ENCODE results near the gene TCF7.

Gene TCF7

GRCh38 chr5:134113902-134114875, at the start of gene TCF7:
TCF7 (plus strand) TSS chr5:134114681; CDS start chr5:134114907, 226 bp downstream.
- no peak for DNase-seq (ENCODE audit: low read depth)

GRCh38 chr5:134069553-134069952, 44.9 kb upstream of the TCF7 start:
- no peak for DNase-seq (ENCODE audit: low read depth)

DNA sequence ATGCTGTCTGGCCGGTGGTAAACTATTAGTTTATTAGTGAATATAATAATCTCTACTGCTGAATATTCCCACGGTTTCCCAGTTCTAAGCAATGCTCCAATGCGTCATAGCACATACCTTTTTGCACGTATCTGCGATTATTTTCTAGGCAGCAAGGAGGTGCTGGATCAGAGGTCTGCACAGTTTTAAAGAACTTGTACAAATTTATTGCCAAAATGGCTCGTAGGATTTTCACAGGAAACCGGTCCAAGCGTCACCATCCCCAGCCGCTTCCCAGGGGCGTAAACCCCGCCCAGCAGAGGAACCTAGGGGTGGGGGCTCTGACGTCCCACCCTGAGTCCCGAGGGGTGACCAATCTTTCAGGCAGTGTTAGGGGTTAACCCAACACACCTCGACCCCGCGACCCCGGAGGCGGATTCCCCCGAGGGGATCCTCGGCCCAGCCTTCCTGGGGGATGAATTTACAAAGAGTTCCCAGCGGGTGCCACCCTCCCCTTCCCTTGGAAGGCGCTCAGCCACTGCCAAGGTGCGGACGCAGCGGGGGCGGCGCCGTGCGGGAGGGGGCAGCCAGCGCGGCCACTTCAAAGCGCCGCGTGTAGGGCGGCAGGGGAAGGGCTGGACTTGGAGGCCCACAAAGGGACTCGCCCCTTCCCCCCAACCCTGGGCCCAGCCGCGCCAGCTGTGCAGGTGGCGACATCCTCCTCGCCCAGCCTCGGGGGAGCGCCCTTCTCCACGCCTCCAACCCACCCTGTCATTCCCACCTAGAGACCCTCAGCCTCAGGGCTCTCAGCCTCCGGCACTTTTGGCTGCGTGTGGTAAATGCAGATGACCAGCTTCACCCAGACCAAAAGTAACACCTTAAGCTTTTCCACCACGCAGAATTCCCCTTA, 43.5 kb upstream of the TCF7 start:
- DNase-seq (ENCODE audit: low read depth), result no peak

DNA sequence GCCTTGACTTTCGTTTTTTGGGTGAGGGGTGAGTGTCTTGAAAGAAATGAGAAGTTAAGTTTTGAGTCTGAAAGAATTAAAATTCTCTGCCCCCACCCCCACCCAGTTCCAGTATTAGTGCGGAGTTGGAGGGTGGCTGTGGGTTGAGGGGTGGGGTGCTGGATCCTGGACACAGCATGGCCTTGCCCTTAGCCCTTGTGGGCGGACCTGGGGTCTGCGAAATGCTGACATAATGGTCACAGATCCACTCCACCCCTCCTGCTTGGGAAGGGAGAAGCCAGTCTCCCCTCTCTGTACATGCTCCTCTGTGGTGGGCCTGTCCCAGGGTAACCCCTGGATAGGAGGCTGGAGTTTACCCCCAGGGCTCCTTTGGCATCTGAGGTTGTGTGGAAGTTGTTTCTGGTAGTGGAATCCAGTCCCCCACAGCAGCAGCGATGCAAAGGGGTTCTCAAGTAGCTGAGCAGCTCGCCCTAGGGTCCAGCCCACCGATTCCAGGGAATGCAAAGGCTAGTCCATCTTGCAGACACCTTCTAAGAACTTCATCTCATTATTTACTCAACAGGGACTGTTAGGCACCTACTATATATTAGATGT, 42.8 kb upstream of the TCF7 start:
- DNase-seq (ENCODE audit: low read depth), result no peak

GRCh38 chr5:134072471-134073210, 41.8 kb upstream of the TCF7 start:
- no peak for DNase-seq (ENCODE audit: low read depth)

DNA sequence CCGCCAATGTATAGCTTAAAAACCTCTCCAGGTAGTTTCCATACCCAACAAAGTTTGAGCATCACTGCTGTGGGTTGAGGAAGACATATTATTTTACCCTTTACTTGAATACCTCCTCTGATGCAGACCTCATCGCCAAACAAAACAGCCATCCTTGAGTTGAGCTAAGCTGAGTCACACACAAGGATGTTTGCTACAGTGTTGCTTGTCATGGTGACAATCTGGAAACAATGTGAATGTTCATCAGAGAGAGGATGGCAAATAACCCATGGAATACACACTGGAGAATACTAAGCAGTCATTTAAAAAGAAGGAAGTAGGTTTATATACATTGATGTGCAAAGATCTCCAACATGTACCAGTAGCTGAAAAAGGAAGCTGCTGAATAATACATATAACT, 41.1 kb upstream of the TCF7 start:
- DNase-seq (ENCODE audit: low read depth), result no peak

- DNase-seq (ENCODE audit: low read depth), result no peak
Measured at GRCh38 chr5:134075102-134075501, 39.4 kb upstream of the TCF7 start.

DNA sequence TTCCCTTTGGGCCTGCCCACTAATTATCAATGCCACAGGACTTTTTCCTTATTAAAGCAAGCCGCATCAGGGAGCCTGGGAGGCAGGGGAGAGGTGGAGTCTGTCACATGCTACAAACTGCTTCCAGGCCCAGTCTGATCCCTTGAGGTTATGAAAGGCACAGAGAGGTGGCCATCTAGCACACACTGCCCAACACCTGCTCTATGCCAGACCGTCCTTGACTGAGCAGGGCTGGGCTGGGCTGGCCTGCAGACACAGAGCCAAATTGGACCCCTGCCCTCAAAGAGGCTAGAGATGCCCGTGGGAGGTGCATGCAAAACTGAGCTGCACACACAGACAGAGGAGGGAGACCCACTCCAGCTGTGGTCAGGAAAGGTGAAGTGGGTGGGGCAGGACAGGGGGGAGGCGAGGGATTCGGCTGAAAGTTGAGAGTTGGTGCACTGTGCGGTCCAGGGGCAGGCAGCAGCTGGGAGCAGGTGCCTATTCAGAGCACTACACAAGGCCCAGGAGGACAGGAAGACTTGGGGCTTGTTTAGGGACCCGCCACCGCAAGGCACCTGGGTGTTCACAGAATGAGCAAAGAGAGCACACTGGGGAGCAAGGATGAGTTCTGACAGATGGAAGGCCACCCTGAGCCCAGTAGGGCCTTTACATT, 36.4 kb upstream of the TCF7 start:
- no peak for DNase-seq (ENCODE audit: low read depth)

- DNase-seq (ENCODE audit: low read depth), result no peak
Measured at GRCh38 chr5:134079748-134080581, 34.5 kb upstream of the TCF7 start.

DNA sequence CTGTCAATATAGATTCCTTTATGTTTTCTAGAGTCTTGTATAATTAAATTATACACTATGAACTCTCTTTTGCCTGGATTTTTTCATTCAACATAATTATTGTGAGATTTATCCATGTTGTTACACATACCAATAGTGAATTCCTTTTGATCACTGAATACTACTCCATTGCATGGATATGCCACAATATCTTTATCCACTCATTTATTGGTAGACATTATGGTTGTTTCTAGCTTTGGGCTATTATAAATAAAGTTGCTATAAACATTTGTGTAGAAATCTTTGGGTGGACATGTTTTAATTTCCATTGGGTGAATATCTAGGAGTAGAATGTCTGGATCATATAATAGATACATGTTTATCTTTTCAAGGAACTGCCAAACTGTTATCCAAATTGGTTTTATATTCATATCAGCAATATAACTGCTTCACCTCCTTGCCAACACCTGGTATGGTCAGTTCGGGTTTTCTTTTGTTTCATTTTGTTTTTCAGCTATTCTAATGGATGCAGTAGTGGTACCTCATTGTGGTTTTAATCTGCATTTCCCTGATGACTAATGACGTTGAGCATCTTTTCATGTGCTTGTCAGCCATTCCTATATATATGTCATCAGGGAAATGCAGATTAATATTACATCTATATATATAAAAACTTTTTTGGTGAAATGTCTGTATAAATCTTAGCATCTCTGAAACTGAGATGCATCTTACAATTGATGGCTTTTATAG, 32.1 kb upstream of the TCF7 start:
- no peak for DNase-seq (ENCODE audit: low read depth)

- no peak for DNase-seq (ENCODE audit: low read depth)
Measured at GRCh38 chr5:134083517-134083916, 31.0 kb upstream of the TCF7 start.

- DNase-seq (ENCODE audit: low read depth), result no peak
Measured at GRCh38 chr5:134084022-134084565, 30.4 kb upstream of the TCF7 start.

- no peak for DNase-seq (ENCODE audit: low read depth)
Measured at GRCh38 chr5:134084570-134084969, 29.9 kb upstream of the TCF7 start.

DNA sequence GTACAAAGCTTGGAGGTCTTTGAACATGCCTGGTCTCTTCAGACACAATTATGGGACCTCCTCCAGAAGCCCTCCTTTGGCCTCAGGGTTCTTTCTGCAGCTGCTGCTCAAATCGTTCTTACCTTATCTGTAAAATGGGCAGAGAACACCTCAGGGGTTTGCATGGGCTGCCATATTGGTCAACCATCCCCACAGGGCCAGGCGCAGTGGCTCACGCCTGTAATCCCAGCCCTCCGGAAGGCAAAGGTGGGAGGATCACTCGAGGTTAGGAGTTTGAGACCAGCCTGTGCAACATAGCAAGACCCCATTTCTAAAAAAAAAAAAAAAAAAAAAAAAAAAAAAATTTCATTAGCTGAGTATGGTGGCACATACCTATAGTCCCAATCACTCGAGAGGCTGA, 29.1 kb upstream of the TCF7 start:
- no peak for DNase-seq (ENCODE audit: low read depth)

DNA sequence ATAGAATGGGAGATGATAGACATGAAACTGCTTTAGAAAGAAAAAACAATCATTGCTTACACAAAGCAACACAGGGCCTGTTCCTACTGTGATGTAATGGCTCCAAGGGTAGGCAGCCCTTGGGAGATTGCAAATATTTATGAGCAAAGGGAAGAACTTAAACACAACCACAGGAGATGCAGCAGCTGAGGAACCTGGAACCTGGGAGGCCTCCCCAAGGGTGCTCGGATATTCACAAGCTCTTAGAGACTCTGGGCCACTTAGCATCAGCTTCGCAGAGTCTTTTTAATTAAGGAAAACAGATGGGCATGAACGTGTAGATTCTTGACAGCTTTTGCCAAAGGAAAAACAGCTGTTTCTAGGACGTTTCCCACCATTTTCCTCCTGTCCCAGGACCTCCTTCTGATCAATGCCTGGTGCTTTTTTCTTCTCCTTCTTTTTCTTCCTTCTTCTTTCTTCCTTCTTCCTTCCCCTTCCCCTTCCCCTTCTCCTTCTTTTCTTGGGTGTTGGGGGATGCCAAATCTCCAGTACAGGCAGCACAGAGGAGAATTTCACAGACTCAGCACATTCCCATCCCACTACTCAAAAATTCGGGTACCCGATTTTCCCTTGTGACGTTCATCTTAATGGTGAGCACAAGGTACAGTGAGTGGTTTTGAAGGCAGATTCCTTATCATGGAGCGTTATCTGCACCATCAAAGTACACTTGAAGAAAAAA, 28.1 kb upstream of the TCF7 start:
- no peak for DNase-seq (ENCODE audit: low read depth)

- no peak for DNase-seq (ENCODE audit: low read depth)
Measured at GRCh38 chr5:134086943-134087305, 27.6 kb upstream of the TCF7 start.

DNA sequence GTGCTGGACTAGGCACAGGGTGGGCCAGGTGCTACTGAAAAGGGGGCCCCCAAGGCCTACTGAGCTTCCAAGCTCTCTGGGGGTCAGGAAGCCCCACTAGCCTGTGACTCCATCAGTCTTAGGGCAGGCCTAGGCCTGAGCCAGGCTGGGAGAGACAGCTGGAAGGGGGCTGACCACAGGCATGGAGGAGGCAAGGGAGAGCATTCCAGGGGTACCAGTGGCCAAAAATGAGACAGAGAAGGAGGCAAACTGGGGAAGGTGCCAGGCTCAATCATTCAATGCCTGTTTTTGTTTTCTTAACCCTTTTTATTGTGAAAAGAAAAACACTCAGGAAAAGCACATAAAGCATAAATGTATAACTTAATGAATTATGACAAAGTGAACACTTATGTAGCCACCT, 26.2 kb upstream of the TCF7 start:
- no peak for DNase-seq (ENCODE audit: low read depth)

DNA sequence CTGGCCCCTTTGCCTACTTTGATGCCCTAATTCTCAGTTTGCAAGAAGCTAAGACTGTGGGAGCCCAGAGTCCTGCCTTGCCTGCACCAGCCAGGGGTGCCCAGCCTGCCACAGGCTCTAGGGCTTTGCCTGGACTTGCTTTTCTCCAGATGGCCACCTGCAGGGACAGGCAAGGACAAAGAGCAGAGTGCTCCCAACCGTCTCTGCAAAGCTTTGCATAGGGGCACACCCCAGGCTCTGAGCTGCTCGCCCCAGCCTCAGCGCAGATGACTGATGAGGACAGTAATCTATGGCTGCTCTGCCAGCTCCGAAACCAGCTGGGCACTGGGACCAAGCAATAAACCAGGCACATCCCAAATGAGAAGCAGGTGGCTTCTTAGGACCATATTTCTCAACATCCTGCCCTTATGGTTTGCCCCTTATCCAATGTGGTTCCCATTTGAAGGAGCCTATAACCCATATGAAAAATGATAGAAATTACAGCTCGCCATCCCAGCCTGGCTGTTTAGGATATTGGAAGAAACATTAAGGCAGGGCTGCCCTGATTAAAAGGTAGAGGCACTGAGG, 25.4 kb upstream of the TCF7 start:
- DNase-seq (ENCODE audit: low read depth), result no peak

Measured in HS-5 (cell line).